Astrocyte of the cerebellum (primary cell): Measurements from ENCODE around the gene ADTRP.

Experiments used
- DNase-seq: peaks from one replicate; pipeline ENCODE4 v3.0.0-alpha.2; 2011; ENCODE audit warnings: low read depth
- H3K4me3 ChIP-seq: 2 replicates; pipeline ENCODE4 v1.5.1; 2011; ENCODE audit warnings: mild to moderate bottlenecking, low read depth, low read length, moderate library complexity
- CTCF ChIP-seq: IDR thresholded peaks from 2 replicates; pipeline ENCODE4 v1.5.1; 2012; ENCODE audit warnings: low read length, low read depth, moderate library complexity, mild to moderate bottlenecking; ENCODE audit errors: missing control alignments
- in situ Hi-C: cut with HindIII; loops from 2 replicates; pipeline ENCODE4 v1.10.0; 2017; ENCODE audit warnings: low sequenced_read_pairs

Gene ADTRP

GRCh38 chr6:11772109-11772825 is 6.3 kb downstream of the ADTRP start:
- no peak overlapping the region for H3K4me3 ChIP-seq
- no peak for TF ChIP-seq CTCF
- peak; percentile 89 for DNase-seq
- in situ Hi-C loops: loop anchor here (5.0 kb wide), 1 partner anchor 105 kb away; no protein-coding TSS in a partner anchor

GRCh38 chr6:11771473-11772048 is 7.0 kb downstream of the ADTRP start:
- in situ Hi-C loops: loop anchor here (5.0 kb wide), 1 partner anchor 106 kb away; no protein-coding TSS in a partner anchor
- no peak for TF ChIP-seq CTCF
- no peak overlapping the region for H3K4me3 ChIP-seq
- no peak for DNase-seq

GRCh38 chr6:11770546-11771466 is 7.8 kb downstream of the ADTRP start:
- H3K4me3 ChIP-seq: no peak overlapping the region
- in situ Hi-C loops: loop anchor here (5.0 kb wide), 1 partner anchor 106 kb away; no protein-coding TSS in a partner anchor
- peak; percentile 78 for DNase-seq
- TF ChIP-seq CTCF: no peak

GRCh38 chr6:11769811-11770545 is 8.6 kb downstream of the ADTRP start:
- no peak for DNase-seq
- in situ Hi-C loops: loop anchor here (5.0 kb wide), 2 partner anchors 38 to 107 kb away; no protein-coding TSS in a partner anchor
- H3K4me3 ChIP-seq: no peak overlapping the region
- TF ChIP-seq CTCF: no peak

- TF ChIP-seq CTCF: no peak
- in situ Hi-C loops: loop anchor here (5.0 kb wide), 1 partner anchor 37 kb away; no protein-coding TSS in a partner anchor
- DNase-seq: no peak
- no peak overlapping the region for H3K4me3 ChIP-seq
Observed at GRCh38 chr6:11769244-11769643, 9.4 kb downstream of the ADTRP start.
